GM20000 (cell line): Measurements from ENCODE around the gene FKBP6.
"Not testable (repeated sequence)": the region's sequence is repeated elsewhere in the genome, so short reads cannot be mapped to it uniquely, and the experiment has no call there.

ENCODE experiments used
- DNase-seq: peaks from one replicate; pipeline ENCODE4 v3.0.0; 2012; ENCODE audit warnings: low spot score
- CTCF ChIP-seq: IDR thresholded peaks from 2 replicates; pipeline ENCODE4 v1.5.1; 2012; ENCODE audit warnings: mild to moderate bottlenecking, control low read depth; ENCODE audit errors: extremely low read depth, missing control alignments

The FKBP6 gene

GRCh38 chr7:73308665-73309214 is 19.2 kb upstream of the FKBP6 start, which contains the start of gene NSUN5:
Gene NSUN5, minus strand, starts transcription at chr7:73308826. Its CDS starts 36 bp downstream, at chr7:73308790.
- DNase-seq = peak; percentile 96
- TF ChIP-seq CTCF = no peak

DNA sequence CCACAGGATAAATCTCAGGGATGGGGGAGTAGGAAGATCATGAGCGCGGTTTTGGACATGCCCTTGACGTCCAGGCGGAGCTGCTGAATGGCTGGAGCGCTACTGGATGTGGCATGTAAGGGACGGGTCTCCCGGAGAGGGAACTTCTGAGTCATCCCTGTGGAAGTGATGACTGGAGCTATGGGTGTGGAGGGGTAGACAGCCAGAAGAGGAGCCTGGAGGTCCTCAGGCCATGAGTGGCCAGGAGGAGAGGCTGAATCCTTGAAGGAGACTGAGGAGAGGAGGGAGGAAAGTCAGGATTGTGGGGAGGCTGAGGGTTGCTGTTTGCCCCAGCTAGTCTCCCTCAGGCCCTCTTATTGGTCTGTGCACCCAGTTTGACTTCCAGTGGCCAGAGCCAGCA is 16.5 kb upstream of the FKBP6 start:
- DNase-seq = not testable (repeated sequence)

DNA sequence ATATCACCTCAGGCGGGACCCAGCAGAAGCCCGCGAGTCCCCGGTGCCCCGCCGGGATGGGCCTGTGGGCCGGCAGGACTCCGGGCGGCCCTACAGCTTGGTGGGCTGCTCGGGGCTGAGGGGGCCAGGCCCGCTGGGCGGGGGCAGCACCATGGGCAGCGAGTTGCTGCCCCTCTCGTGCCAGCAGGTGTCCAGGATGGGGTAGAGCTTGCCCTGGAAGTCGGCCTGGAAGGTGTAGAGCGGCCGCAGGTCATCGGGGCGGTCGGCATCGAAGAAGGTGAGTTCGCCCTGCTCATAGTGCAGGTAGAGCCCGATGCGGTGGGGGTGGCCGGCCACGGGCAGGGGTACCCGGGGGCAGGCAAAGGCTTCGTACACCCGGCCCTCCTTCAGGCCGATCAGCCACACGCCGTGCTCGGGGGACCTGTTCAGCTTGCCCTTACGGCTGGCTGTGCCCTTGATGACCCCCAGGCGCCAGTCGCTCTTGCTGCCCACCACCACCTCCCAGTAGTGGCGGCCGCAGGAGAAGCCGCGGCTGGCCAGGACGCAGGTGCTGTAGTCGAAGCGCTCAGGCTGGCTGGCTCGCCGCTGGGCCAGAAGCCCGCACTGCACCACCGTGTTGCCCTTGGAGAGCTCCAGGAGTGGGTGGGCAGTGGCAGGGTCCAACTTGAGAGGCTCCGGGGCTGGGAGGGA is 15.0 kb upstream of the FKBP6 start:
- no peak for DNase-seq
- TF ChIP-seq CTCF = no peak

- DNase-seq = no peak
- no peak for TF ChIP-seq CTCF
Measured at GRCh38 chr7:73313521-73313906, 14.4 kb upstream of the FKBP6 start.

- DNase-seq = no peak
- no peak for TF ChIP-seq CTCF
Measured at GRCh38 chr7:73314271-73314670, 13.7 kb upstream of the FKBP6 start.

DNA sequence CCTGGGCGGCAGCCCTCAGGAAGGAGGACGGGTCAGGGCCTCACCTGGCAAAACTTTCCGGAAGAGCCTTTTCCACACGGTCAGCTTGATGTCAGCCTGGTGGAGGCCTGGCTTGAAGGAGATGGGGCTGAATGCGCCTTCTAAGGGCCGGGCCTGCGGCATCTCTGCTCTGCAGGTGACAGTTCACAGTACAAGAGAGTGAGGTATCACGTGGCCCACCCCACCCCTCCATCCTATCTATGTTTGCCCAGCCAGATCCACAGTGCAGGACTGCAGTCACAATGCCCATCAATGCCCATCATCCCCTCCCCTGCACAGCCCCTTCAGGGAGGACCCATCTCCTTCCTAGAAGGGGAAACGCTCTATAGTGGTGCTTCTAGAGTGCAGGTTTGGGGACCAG is 11.4 kb upstream of the FKBP6 start:
- TF ChIP-seq CTCF = no peak
- no peak for DNase-seq

- DNase-seq = not testable (repeated sequence)
Measured at GRCh38 chr7:73318656-73319204, 9.2 kb upstream of the FKBP6 start.

DNA sequence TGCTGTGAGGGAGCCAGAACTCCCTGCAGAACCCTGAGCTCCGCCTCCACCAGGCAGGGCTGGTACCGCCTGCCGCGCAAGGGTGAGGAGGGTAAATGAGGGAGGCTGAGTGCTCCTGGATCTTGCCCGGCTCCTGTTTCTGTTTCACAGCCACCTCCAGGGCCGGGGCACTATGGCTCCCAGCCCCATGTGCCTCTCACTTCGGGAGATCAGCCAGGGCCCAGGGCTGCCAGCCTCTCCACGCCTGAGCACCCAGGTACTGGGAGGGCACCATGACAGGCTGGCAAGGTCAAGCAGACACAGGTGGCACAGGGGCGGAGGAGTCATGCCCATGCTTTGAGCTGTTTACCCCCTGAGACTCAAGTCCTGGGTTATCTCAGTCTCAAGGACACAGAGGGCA is 8.4 kb upstream of the FKBP6 start:
- not testable (repeated sequence) for DNase-seq

DNA sequence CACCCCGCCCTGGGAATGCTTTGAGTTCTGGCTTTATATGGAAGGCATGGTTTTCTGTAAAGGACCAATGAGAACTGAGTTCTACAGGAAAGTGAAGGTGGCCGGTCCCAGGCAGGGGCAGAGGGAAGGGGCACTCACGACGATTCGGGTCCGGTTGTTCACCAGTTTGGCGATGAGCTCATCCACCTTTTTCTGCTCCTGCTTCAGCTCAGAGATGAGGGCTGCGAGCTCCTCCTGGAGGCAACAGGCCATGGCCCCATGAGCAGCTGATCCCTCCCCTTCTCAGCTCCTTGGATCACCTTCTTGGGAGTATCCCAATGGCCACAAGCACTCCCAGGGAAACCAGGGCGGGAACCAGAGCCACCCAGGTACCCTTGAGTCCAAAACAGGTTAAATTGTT is 8.0 kb upstream of the FKBP6 start:
- DNase-seq = not testable (repeated sequence)

- DNase-seq = not testable (repeated sequence)
Measured at GRCh38 chr7:73323434-73324080, 4.4 kb upstream of the FKBP6 start.
